Activated CD4-positive, alpha-beta memory T cell treated with anti-CD3 and anti-CD28 coated beads for 36 hours (primary cell): ENCODE measurements around the gene RBM33. TPM values are rescaled to one million over a fixed set of nuclear protein-coding genes. Genes with fewer than 3 reads are reported as not detected.

Experiments
- CTCF ChIA-PET: fragments of 350-600 bp; sonication (Branson Sonifier 250); formaldehyde crosslinking; loops from one replicate; lab custom pipeline; 2021; ENCODE audit warnings: antibody characterized with exemption, inconsistent platforms; lab: Charles Lee
- POLR2A ChIA-PET: fragments of 350-600 bp; sonication (Branson Sonifier 250); formaldehyde crosslinking; loops from one replicate; lab custom pipeline; 2021; ENCODE audit warnings: antibody characterized with exemption; lab: Charles Lee
- DNase-seq: peaks from one replicate; pipeline ENCODE4 v3.0.0-alpha.2; 2020
- H3K27ac Mint-ChIP-seq: one replicate; pipeline ENCODE4 v1.8.0; 2021; ENCODE audit warnings: mixed read lengths
- H3K27me3 Mint-ChIP-seq: one replicate; pipeline ENCODE4 v1.8.0; 2021; ENCODE audit warnings: mixed read lengths
- H3K36me3 Mint-ChIP-seq: one replicate; pipeline ENCODE4 v1.8.0; 2021; ENCODE audit warnings: mixed read lengths
- H3K4me1 Mint-ChIP-seq: one replicate; pipeline ENCODE4 v1.8.0; 2021; ENCODE audit warnings: low read depth, mixed read lengths
- H3K4me3 Mint-ChIP-seq: one replicate; pipeline ENCODE4 v1.8.0; 2021; ENCODE audit warnings: mild to moderate bottlenecking, mixed read lengths
- H3K9me3 Mint-ChIP-seq: one replicate; pipeline ENCODE4 v1.8.0; 2021; ENCODE audit warnings: mixed read lengths
- intact Hi-C: fragments of 100-400 bp; cut with micrococcal nuclease; formaldehyde crosslinking; loops from one replicate; pipeline ENCODE4 v1.15.1; 2023
- total RNA-seq, 2 experiments: library from RNA; stranded (reverse); gene quantifications; one replicate each; pipeline ENCODE4 v1.2.3, GENCODE V29; 2021

RBM33 gene
- total RNA-seq, 2 experiments from 2014 or later, result 57.7 to 65.3 TPM

GRCh38 chr7:155648752-155649339 is 4.4 kb downstream of the RBM33 start:
- Mint-ChIP-seq H3K36me3 (peaks cover 37% of the 10 kb centered on the region), H3K9me3 (peaks cover 17% of the 10 kb centered on the region), H3K27ac (no peak overlapping the region), H3K27me3 (no peaks in the 10 kb centered on the region), H3K4me3 (no peak overlapping the region), H3K4me1 (peaks cover 70% of the 10 kb centered on the region)
- CTCF ChIA-PET, result interaction anchor here (0.9 to 2.4 kb wide), 4 partner anchors 50 to 269 kb away, joined by 4 to 8 read pairs (median 5); no protein-coding TSS in a partner anchor
- intact Hi-C loops, result loop anchor here (10.0 kb wide), 1 partner anchor 1486 kb away; the partner anchor contains the start of gene UBE3C
- POLR2A ChIA-PET, result no interaction called here
- DNase-seq, result no peak

DNA sequence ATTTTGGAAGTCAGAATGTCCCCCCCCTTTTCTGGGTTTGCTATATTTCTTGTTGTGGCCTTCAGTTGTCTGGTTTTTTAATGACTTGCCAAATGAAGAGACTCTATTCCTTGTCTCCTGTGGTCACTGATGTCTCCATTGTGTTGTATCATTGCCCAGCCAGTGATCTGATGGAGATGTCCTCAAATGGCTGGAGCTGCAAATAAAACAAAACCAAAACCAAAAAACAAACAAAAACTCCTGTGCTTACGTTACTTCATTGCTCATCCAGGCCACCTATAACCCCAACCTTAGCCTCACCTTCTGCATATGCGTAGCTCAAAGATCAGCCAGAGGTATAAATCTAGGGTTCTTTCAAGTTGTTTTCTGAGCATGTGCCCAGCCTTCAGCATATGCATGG is 5.1 kb downstream of the RBM33 start:
- POLR2A ChIA-PET, result no interaction called here
- H3K36me3 Mint-ChIP-seq, result peaks cover 34% of the 10 kb centered on the region
- no peak overlapping the region for H3K4me3 Mint-ChIP-seq
- peaks cover 77% of the 10 kb centered on the region for H3K4me1 Mint-ChIP-seq
- CTCF ChIA-PET, result interaction anchor here (0.9 to 2.4 kb wide), 4 partner anchors 51 to 270 kb away, joined by 4 to 8 read pairs (median 5); no protein-coding TSS in a partner anchor
- no peak for DNase-seq
- H3K27me3 Mint-ChIP-seq, result no peaks in the 10 kb centered on the region
- intact Hi-C loops, result loop anchor here (10.0 kb wide), 1 partner anchor 1485 kb away; the partner anchor contains the start of gene UBE3C
- peaks cover 17% of the 10 kb centered on the region for H3K9me3 Mint-ChIP-seq
- H3K27ac Mint-ChIP-seq, result no peak overlapping the region

DNA sequence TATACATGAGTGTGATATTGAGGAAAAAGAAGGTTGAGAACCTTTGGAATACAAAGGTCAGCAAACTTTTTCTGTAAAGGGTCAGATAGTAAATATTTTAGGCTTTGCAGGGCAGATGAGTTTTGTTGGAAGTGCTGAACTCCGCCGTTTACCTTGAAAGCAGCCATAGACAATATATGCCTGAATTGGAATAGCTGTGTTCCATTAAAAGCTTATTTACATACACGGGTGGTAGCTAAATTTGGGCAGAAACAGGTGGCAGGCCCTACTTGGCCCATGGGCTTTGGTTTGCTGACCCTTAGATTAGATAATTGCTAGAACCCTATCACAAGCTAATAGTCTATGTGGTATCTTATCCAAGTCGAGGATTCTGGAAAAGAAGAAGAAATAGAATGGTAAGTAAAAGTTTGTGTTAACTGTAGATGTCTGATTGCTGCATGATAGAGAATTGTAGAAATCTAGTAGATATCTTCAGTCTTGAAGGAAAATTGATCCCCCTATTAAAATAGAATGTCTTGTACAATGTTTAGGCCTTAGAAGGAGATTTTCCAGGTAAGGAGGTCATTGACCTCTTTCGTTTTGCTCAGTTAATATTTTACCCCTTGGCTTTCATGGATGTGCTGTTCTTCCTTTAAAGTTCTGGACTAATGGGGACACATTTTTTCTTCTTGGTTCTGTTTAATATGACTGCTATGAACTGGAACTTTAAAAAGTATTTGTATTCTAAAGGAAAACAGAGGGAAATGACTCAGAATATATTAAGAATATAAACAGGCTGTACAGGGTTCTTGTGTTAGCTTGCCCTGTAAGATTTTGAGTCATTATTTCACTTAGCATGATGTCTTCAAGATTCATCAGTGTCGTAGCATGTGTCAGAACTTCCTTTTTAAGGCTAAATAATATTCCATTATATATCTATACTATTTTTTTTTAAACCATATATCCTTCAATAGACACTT is 8.0 kb downstream of the RBM33 start:
- POLR2A ChIA-PET, result no interaction called here
- H3K9me3 Mint-ChIP-seq, result peaks cover 17% of the 10 kb centered on the region
- DNase-seq, result no peak
- H3K4me1 Mint-ChIP-seq, result peaks cover 78% of the 10 kb centered on the region
- H3K27me3 Mint-ChIP-seq, result no peaks in the 10 kb centered on the region
- H3K36me3 Mint-ChIP-seq, result peaks cover 25% of the 10 kb centered on the region
- H3K27ac Mint-ChIP-seq, result no peak overlapping the region
- intact Hi-C loops, result no loop called here
- CTCF ChIA-PET, result no interaction called here
- H3K4me3 Mint-ChIP-seq, result no peak overlapping the region

- H3K9me3 Mint-ChIP-seq, result peaks cover 9% of the 10 kb centered on the region
- peaks cover 11% of the 10 kb centered on the region for H3K36me3 Mint-ChIP-seq
- CTCF ChIA-PET, result no interaction called here
- intact Hi-C loops, result no loop called here
- no peak for DNase-seq
- peaks cover 79% of the 10 kb centered on the region for H3K4me1 Mint-ChIP-seq
- H3K4me3 Mint-ChIP-seq, result no peak overlapping the region
- POLR2A ChIA-PET, result no interaction called here
- no peaks in the 10 kb centered on the region for H3K27me3 Mint-ChIP-seq
- no peak overlapping the region for H3K27ac Mint-ChIP-seq
Observed at GRCh38 chr7:155653803-155654202, 9.3 kb downstream of the RBM33 start.

GRCh38 chr7:155656891-155657290 is 12.4 kb downstream of the RBM33 start:
- DNase-seq, result no peak
- intact Hi-C loops, result no loop called here
- Mint-ChIP-seq H3K4me1 (peaks cover 82% of the 10 kb centered on the region), H3K4me3 (no peak overlapping the region), H3K27ac (no peak overlapping the region), H3K27me3 (no peaks in the 10 kb centered on the region), H3K9me3 (no peaks in the 10 kb centered on the region), H3K36me3 (peaks cover 2% of the 10 kb centered on the region)
- POLR2A ChIA-PET, result no interaction called here
- CTCF ChIA-PET, result interaction anchor here (0.9 to 1.5 kb wide), 2 partner anchors 57 to 58 kb away, joined by 3 to 5 read pairs; no protein-coding TSS in a partner anchor

DNA sequence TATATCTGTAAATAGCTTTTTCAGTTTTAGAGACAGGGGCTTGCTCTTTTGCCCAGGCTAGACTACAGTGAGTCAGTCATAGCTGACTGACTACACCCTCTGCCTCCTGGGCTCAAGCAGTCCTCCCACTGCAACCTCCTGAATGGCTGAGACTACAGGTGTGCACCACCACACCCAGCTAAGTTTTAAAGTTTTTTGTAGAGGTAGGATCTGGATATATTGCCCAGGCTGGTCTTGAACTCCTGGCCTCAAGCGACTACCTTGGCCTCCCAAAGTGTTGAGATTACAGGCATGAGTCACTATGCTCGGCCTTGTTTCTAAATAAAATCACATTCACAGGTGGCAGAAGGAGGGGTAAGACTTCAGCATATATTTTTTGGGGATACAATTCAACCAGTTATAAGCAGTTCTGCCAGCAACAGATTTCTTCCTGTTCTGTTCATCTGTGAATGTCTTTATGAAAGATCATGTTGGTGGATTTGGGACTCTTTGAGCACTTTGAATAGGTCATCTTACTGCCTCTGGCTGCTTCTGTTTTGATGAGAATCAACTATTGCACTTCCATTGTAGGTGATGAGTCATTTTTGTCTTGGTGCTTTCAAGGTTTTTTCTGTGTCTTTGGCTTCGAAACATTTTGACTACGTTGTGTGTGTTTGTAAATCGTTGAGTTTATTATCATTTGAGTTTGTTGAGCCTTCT is 15.7 kb downstream of the RBM33 start:
- CTCF ChIA-PET, result interaction anchor here (1.4 kb wide), 1 partner anchor 62 kb away, joined by 3 read pairs; no protein-coding TSS in a partner anchor
- Mint-ChIP-seq H3K9me3 (no peaks in the 10 kb centered on the region), H3K27ac (peak overlapping the region; percentile 81), H3K4me1 (peaks cover 82% of the 10 kb centered on the region), H3K4me3 (peak overlapping the region; percentile 28), H3K36me3 (peaks cover 4% of the 10 kb centered on the region), H3K27me3 (no peaks in the 10 kb centered on the region)
- intact Hi-C loops, result loop anchor here (1.0 to 10.0 kb wide), 5 partner anchors 16 to 1115 kb away; partner anchors contain the start of gene RBM33
- POLR2A ChIA-PET, result no interaction called here
- peak; percentile 21 for DNase-seq

DNA sequence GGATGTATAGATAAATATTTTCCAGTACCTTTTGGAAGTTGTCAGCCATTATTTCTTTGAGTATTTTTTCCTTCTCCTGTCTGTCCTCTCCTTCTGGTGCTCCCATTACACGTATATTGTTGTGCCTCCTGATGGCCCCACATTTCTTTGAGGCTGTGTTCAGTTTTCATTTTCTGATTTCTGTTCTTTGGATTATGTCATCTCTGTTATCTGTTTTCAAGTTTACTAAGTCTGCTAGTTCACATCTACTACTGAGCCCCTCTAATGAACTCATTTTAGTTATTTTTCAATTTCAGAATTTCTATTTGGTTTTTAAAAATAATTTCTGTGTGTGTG is 16.3 kb downstream of the RBM33 start:
- no peak for DNase-seq
- H3K27ac Mint-ChIP-seq, result peak overlapping the region; percentile 81
- H3K9me3 Mint-ChIP-seq, result no peaks in the 10 kb centered on the region
- H3K4me1 Mint-ChIP-seq, result peaks cover 85% of the 10 kb centered on the region
- H3K4me3 Mint-ChIP-seq, result peak overlapping the region; percentile 28
- POLR2A ChIA-PET, result no interaction called here
- intact Hi-C loops, result loop anchor here (1.0 to 10.0 kb wide), 5 partner anchors 16 to 1114 kb away; partner anchors contain the start of gene RBM33
- peaks cover 6% of the 10 kb centered on the region for H3K36me3 Mint-ChIP-seq
- CTCF ChIA-PET, result no interaction called here
- H3K27me3 Mint-ChIP-seq, result no peaks in the 10 kb centered on the region

DNA sequence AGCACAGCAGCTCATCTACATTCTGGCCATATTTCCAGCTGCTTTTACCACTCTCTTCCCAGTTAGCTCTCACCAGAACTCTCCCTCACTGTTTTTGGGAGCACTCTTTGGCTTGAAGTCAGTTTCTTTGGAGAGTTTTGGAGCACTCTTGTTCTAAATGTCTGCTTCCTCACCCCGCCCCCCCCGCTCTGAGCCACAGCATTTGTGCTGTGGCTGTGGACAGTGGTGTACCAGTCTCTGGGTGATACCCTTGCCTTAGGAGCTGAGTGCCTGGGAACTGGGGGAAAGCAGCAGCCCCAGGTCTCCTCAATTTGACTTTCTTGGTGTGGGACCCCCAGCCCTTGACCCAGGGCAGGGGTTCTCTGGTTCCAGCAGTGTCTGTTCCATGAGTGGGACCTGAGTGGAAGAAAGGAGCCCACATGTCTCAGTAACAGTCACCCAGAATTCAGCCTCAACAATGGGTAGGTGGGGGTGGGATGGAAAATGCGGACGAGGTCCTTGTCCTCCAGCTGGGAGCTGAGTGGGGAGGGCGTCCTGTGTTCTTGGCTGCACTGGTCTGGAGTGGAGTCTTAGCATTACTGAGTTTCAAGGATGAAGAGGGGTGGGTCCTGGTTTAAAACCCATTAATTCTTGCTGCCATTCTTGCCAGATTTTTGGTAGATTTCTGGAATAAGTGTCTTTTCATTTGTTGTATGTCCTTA is 18.0 kb downstream of the RBM33 start:
- no peak for DNase-seq
- Mint-ChIP-seq H3K36me3 (peaks cover 6% of the 10 kb centered on the region), H3K9me3 (no peaks in the 10 kb centered on the region), H3K4me3 (no peak overlapping the region), H3K4me1 (peaks cover 87% of the 10 kb centered on the region), H3K27ac (no peak overlapping the region), H3K27me3 (no peaks in the 10 kb centered on the region)
- CTCF ChIA-PET, result no interaction called here
- intact Hi-C loops, result loop anchor here (5.0 to 10.0 kb wide), 3 partner anchors 85 to 1112 kb away; no protein-coding TSS in a partner anchor
- POLR2A ChIA-PET, result no interaction called here

DNA sequence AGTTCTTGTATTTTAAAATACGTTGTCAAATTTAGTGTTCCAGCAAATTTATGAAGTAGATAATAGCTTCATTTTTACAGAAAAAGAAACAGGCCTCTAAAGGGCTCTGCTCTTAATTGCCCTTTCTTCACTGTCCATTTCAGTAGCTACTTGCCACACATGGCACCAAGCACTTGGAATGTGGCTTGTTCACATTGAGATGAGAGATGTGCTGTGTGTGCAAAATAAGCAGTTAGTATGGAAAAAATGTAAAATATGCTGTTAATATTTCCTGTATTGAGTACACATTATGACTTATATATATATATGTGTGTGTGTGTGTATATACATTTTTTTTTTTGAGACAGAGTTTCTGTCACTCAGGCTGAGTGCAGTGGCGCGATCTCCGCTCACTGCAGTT is 19.5 kb downstream of the RBM33 start:
- ChIA-PET POLR2A (no interaction called here), CTCF (interaction anchor here (0.8 to 1.3 kb wide), 2 partner anchors 48 to 103 kb away, joined by 3 read pairs; no protein-coding TSS in a partner anchor)
- intact Hi-C loops, result loop anchor here (5.0 to 10.0 kb wide), 3 partner anchors 83 to 1111 kb away; no protein-coding TSS in a partner anchor
- Mint-ChIP-seq H3K36me3 (peaks cover 8% of the 10 kb centered on the region), H3K9me3 (no peaks in the 10 kb centered on the region), H3K27me3 (no peaks in the 10 kb centered on the region), H3K4me1 (peaks cover 87% of the 10 kb centered on the region), H3K4me3 (no peak overlapping the region), H3K27ac (no peak overlapping the region)
- no peak for DNase-seq

DNA sequence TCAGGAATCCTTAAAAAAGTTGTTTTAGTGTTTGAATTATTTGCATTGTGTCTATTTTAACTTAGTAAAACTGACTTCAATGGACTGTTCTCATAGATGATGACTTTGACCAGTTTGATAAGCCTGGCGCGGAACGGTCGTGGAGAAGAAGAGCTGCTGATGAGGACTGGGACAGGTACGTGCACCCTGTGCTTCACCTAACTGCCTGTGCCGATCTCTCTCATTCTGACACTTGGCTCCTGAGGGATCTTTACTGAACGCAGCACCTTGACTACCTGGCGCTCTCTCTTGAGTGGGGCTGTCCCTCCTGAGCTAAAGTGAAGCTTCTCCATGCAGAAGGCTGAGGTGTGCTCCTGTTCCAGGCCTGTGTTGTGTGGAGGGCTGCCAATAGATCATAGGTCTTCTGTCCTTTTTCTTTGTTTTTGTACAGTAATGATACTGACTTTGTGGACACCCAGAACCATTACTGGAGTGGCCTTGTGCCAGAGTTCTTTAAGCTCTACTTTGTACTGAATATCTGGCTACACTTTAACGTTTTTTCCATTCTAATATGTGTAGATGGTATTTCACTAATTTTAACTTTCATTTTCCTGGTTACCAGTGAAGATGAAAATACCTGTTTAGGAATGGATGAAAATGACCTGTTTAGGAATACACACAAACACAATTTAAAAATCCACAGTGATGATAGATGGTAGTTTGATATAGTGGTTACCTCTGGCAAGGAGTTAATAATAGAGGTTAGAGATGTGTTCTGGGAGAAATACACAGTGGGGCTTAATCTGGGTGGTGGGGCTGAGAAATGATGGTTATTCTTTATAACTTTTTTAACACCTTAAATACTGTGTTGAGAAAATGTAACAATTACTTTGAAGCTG is 20.9 kb downstream of the RBM33 start:
- peaks cover 84% of the 10 kb centered on the region for H3K4me1 Mint-ChIP-seq
- CTCF ChIA-PET, result interaction anchor here (0.7 to 1.6 kb wide), 2 partner anchors 21 to 67 kb away, joined by 3 to 5 read pairs; partner anchors contain the start of gene RBM33
- H3K36me3 Mint-ChIP-seq, result peaks cover 7% of the 10 kb centered on the region
- no peaks in the 10 kb centered on the region for H3K27me3 Mint-ChIP-seq
- POLR2A ChIA-PET, result interaction anchor here (1.3 kb wide), 1 partner anchor 21 kb away, joined by 3 read pairs; the partner anchor contains the start of gene RBM33
- no peak overlapping the region for H3K4me3 Mint-ChIP-seq
- no peaks in the 10 kb centered on the region for H3K9me3 Mint-ChIP-seq
- H3K27ac Mint-ChIP-seq, result peak overlapping the region; percentile 9
- intact Hi-C loops, result loop anchor here (10.0 kb wide), 1 partner anchor 1109 kb away; no protein-coding TSS in a partner anchor
- no peak for DNase-seq
